NOMO-1 treated with dmso at 0.1 percent for 144 hours (cell line): ENCODE measurements around the gene RANBP10.
"Not testable (repeated sequence)": the region's sequence is repeated elsewhere in the genome, so short reads cannot be mapped to it uniquely, and the experiment has no call there.

Experiments
- DNase-seq: peaks from one replicate; lab custom pipeline; 2025; ENCODE audit not compliant: unreplicated experiment; lab: John Stamatoyannopoulos, UW

RANBP10 gene

DNA sequence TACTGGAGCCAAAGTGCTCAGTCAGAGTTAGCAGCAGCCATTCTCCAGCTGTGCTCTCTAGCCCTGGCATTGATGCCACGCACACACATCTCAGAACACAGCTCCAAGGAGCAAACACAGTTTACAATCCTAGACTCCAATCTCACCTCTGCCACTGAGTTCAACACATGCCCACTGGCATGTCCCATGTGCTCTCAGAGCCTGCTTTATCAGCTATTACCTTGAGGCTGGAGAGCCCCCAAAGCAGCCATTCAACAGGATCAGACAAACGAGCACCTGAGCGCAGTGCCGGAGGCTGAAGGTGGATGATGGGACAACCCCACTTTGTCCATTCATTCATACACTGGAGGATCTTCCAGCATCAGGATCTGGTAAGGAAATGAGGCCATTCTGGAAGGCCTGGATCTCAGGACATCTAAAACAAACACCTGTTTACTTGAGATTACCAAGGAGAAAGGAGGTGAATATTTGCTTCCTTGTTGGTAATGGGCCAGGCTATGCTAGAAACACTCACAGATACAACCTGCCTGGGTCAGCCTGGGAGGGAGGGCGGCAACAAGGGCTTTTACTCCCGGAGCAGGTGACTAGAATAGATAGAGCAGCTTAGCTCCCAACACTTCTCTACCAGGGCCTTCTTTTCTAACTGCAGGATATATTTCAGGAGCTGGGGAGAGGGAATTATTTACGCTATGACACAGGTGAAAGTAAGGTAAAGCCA is 25.4 kb downstream of the RANBP10 start:
- no peak for DNase-seq

DNA sequence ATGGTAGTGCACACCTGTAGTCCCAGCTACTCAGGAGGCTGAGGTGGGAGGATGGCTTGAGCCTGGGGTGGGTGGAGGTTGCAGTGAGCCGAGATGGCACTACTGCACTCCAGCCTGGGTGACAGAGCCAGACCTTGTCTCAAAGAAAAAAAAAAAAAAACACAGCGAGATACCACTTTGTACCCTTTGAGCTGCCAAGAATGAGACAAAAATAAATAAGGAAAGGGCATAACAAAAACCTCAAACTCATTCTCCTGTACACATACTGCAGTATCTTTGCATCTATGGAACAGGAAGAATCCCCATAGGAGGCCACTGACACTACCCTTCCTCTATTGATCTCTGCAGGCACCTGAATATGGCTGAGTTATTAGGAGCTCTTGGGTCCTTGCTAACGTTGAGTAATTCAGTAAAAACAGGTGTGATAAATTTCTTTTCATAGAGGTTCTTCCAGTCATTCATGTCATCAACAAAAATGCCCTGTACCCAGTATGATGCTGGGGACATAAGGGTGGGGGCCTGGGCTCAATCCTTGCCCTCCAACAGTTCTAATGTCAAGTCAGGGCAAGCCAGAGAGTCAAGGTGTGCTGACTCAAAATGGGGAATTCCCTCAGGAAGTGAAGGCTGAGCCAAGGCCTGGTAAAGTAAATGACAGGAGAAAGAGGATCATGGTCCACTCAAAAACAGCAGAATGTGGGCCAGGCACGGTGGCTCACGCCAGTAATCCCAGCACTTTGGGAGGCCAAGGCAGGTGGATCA is 26.9 kb downstream of the RANBP10 start:
- no peak for DNase-seq

DNA sequence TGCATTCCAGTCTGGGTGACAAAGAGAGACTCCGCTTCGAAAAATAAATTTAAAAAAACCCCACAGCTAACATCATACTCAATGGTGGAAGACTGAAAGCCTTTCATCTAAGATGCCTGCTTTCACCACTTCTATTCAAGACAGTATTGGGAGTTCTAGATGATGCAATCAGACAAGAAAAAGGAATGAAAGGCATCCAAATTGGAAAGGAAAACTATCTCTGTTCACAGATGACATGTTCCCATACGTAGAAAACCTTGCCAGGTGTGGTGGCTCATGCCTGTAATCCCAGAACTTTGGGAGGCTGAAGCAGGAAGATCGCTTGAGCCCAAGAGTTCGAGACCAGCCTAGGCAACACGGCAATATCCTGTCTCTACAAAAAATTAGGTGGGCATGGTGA is 31.1 kb downstream of the RANBP10 start:
- DNase-seq = no peak

DNA sequence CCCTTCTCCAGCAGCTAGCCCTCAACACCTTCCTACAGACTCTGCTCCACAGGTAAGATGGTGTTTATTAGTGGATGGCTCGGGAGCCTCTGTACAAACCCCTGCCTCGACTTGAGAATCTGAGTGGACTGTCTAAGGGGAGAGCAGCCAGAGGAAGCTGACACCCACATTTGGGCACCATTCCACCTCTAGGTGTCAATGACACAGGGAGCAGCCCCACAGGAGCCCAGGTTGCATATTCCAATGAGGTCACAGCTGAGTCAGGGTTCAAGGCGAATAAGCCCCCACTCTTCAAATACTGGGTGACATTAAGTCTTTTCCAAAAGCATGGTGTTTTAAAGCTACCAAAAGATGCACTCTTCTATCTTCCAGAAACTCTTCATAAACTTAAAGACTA is 31.9 kb downstream of the RANBP10 start:
- DNase-seq = no peak

DNA sequence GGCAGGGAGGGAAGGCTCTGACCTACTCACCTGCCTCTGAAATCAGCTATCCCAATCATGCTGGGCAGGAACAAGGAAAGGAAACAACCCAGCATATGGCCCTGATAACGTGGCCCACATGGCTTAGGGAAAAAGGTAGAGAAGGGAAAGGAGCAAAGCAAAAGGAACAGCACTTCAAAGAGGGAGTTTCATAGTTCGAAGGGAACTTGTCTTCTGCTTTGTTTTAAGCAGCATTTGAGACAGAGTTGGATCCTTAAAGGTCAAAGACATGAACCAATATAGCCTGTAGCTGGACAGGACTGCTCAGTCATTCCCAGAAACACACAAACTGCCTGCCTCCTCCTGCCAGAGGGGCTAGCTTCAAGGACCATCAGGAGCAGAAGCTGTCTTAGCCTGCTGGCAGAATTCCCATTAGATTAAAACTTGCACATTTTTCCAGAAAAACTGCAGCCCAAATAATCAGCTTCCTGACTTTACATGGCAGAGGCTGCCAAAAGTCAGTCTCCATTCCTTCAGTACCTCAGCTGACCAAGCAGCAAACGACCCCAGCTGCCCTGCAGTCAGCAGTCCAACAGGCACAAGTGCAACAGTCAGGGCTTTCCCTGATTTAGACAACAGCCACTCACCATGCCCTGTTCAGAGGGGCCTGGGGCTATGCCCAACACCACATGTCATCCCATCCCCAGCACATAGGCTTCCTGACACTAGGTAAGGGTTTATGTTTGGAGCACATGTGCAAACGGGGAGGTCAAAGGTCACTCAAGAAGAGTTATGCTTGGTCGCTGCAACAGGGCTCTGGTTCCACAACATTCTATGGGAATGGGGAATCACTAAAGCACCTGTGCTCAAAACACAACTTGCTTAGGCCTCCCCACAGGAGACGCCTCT is 32.5 kb downstream of the RANBP10 start:
- no peak for DNase-seq

DNA sequence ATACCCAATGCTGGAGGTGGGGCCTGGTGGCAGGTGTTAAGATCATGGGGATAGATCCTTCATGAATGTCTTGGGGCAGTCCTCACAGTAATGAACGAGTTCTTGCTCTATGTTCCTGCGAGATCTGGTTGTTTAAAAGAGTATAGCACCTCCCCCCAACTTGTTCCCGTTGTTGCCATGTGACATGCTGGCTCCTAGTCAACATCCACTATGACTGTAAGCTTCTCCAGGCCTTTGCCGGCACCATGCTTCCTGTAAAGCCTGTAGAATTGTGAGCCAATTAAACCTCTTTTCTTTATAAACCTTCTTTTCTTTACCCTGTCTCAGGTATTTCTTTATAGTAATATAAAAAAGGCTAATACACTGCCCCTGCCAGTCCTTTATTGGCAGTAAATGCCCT is 33.3 kb downstream of the RANBP10 start:
- no peak for DNase-seq

- DNase-seq = no peak
Observed at GRCh38 chr16:67770346-67770991, 35.9 kb downstream of the RANBP10 start.

- no peak for DNase-seq
Observed at GRCh38 chr16:67767953-67768352, 38.4 kb downstream of the RANBP10 start.

DNA sequence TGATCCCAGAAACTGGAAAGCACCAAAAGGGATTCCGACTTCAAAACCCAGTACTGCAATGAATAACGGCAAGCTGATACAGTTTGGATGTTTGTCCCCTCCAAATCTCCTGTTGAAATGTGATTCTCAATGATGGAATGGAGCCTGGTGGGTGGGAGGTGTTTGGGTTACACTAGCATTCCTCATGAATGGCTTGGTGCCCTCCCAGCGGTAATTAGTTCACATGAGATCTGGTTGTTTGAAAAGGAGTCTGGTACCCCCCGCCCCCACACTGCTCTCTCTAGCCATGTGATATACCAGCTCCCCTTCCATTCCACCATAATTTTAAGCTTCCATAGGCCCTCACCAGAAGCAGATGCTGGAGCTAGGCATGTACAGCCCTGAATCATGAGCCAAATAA is 40.1 kb downstream of the RANBP10 start:
- DNase-seq = no peak

- DNase-seq = no peak
Observed at GRCh38 chr16:67764158-67764667, 42.1 kb downstream of the RANBP10 start.

GRCh38 chr16:67763066-67763465 is 43.3 kb downstream of the RANBP10 start:
- DNase-seq = no peak

DNA sequence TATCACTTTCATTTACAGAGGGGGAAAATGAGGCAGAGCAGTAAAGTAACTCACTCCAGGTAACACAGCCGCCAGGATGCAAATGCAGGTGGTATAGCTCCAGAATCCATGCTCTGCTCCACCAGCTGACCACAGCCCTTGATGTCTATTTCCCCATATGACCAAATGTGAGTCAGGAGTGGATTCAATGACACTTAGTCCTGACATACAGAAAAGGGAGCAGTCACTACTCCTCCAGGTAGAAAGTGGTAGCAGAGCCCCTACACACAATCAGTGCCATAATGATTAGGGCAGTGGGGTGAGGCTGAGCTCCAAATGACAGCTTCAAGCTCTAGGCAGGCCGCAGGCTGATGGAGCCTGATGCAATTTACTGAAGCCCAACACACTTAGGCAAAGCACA is 44.0 kb downstream of the RANBP10 start:
- no peak for DNase-seq

DNA sequence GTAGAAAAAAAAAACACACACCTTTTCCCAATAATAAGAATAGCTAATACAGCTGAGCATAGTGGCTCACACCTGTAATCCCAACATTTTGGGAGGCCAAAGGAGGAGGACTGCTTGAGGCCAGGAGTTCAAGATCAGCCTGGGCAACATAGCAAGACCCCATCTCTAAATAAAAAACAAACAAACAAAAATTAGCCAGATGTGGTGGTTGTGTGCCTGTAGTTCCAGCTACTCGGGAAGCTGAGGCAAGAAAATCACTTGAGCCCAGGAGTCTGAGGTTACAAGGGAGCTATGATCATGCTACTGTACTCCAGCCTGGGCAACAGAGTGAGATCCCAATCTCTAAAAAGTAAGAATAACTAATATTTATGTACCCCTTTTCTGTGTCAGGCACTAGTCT is 44.4 kb downstream of the RANBP10 start:
- DNase-seq = no peak

- no peak for DNase-seq
Observed at GRCh38 chr16:67760956-67761230, 45.5 kb downstream of the RANBP10 start.

DNA sequence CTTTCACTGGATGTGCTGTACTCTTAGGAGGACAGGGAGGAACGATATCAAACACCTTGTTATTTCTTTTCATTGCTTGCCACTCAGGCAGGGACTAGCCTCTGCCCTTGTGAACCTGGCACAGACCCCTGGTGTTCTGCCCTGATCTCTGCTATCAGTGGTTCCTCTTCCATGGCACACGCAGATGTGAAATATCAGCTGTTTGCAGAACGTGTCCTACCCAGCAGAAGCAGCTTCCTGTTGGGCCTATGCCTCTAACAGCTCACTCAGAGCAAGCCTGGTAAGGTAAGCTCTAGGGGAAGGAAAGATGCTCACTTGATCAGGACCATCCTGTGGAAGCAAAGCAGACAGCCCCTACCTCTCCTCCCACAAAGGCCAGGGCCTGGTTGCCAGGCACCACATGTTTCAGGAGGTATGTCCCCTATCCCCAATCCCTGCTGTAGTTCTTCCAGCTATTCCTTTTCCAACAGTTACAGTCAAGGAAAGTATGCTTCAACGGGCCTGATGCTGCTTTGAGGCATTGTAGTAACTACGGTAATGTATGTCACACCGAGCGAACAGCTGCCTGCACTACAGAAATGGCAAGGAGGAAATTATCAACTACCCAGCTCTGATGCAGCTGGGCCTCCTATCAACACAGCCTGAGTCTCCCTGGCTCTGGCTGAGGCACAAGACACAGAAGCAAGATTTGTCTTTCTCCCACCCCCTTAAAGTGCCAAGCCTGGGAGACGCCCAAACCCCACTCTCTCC is 46.0 kb downstream of the RANBP10 start:
- DNase-seq = no peak

GRCh38 chr16:67758966-67759365 is 47.4 kb downstream of the RANBP10 start:
- DNase-seq = no peak

DNA sequence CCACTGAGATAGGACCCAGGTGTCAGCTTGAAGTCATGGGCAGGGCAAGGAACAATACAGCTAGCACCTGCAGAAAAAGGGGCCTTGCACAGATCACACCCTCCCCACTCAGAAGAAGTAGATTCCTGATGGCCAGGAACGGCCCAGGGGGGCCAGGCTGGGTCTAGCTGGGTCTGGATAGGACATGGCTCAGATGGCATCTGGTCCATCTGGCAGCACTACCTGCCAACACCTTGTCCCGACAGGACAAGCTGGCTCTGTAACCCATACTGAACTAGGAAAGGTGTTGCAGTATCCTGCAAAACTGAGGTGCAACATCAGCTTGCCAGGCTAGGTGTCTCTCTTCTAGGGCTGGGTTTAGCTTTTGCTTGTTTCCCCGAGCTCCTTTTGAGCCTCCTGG is 48.4 kb downstream of the RANBP10 start:
- no peak for DNase-seq

GRCh38 chr16:67752641-67753040 is 53.7 kb downstream of the RANBP10 start:
- no peak for DNase-seq

DNA sequence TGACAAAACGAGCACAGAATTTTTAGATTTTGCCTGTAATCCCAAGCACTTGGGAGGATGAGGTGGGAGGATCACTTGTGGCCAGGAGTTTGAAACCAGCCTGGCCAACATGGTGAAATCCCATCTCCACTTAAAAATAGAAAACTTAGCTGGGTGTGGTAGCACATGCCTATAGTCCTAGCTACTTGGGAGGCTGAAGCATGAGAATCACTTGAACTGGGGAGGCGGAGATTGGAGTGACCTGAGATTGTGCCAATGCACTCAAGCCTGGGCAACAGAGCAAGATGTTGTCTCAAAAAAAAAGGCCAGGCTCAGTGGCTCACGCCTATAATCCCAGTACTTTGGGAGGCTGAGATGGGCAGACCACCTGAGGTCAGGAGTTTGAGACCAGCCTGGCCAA is 55.0 kb downstream of the RANBP10 start:
- DNase-seq = not testable (repeated sequence)

DNA sequence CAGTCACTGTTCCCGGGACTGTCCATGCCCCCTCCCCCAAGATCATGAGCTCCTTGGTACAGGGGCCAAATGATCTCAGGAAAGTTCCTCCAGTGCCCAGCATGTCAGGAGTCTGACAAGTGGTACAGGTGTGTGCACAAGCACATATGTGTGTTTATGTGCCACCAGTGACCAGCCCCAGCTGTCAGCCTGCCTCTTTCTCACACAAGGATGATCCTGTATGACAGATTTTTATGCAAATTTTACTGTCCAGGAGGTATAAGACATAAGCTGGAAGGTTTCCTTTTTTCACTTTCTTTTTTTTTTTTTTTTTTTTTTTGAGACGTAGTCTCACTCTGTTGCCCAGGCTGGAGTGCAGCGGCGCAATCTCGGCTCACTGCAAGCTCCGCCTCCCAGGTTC is 55.9 kb downstream of the RANBP10 start:
- no peak for DNase-seq
